Adrenal gland (tissue), 12 donors: Measurements from ENCODE around the gene PLP2. TPM values are rescaled to one million over a fixed set of nuclear protein-coding genes. Genes with fewer than 3 reads are reported as not detected.
A peak's percentile ranks its signal among the peaks of the same experiment; 100 is the strongest.

ENCODE experiments used
- DNase-seq, 7 donors: peaks; one replicate each; pipeline ENCODE4 v3.0.0-alpha.2; 2019 to 2020
- H3K27ac ChIP-seq, 5 donors: fragments of 200-600 bp; sonication (generic) in 4 of 5; 1 replicate in 3 of 5; 2 replicates in 2 of 5; pipeline versions ENCODE4 v1.5.1 to v1.8.0; 2016 to 2020; ENCODE audit warnings: mild to moderate bottlenecking in 1 of 5
- H3K27me3 ChIP-seq: fragments of 200-600 bp; 2 replicates; pipeline ENCODE4 v1.8.0; 2021
- H3K36me3 ChIP-seq, 2 donors: fragments of 200-600 bp; replicated peaks in 1 of 2; 1 replicate in 1 of 2; 2 replicates in 1 of 2; pipeline versions ENCODE4 v1.5.1 to v1.8.0; 2018 to 2022
- H3K4me1 ChIP-seq, 2 donors: fragments of 200-600 bp; replicated peaks in 1 of 2; 1 replicate in 1 of 2; 2 replicates in 1 of 2; pipeline versions ENCODE4 v1.5.1 to v1.8.0; 2018 to 2021
- H3K4me3 ChIP-seq, 4 donors: fragments of 200-600 bp; sonication (generic) in 3 of 4; one replicate each; pipeline ENCODE4 v1.5.1; 2016 to 2018
- H3K9me3 ChIP-seq, 3 donors: fragments of 200-600 bp; sonication (generic) in 1 of 3; replicated peaks in 1 of 3; 1 replicate in 2 of 3; 2 replicates in 1 of 3; pipeline versions ENCODE4 v1.5.1 to v1.8.0; 2016 to 2021
- CTCF ChIP-seq, 6 experiments: fragments of 450-650 bp in 4 of 6; fragments of 200-600 bp in 2 of 6; sonication (generic) in 1 of 6; IDR thresholded peaks; 1 replicate in 5 of 6; 2 replicates in 1 of 6; pipeline versions ENCODE4 v1.5.1 to v1.8.0; 2016 to 2021; ENCODE audit warnings: antibody characterized with exemption in 6 of 6, mild to moderate bottlenecking in 2 of 6, moderate library complexity in 1 of 6
- POLR2A ChIP-seq, 2 donors: fragments of 450-650 bp; IDR thresholded peaks; one replicate each; pipeline ENCODE4 v1.6.1; 2017; ENCODE audit warnings: antibody characterized with exemption in 2 of 2, mild to moderate bottlenecking in 2 of 2, moderate library complexity in 1 of 2
- WGBS, 4 donors: extraction: QIAGEN DNeasy Blood & Tissue Kit in 2 of 4; methylation state at CpG; one replicate each; pipeline versions ENCODE4 v1.1.5 to v1.1.7; 2013 to 2017; 5-methylcytosine and 5-hydroxymethylcytosine counted together
- intact Hi-C, 2 donors: fragments of 100-400 bp; cut with DNase I; formaldehyde crosslinking; loops; one replicate each; pipeline versions ENCODE4 v1.14.1 to v1.15.0; 2022 to 2023
- polyA plus RNA-seq, 3 donors: library from polyadenylated mRNA; stranded (reverse); fragments of 200-250 nt in 2 of 3; fragments of 350-450 nt in 1 of 3; fragmentation: Illumina TruSeq in 1 of 3; extraction: RNeasy Lipid Tissue Mini Kit (QIAGEN cat#74804) in 1 of 3; gene quantifications; one replicate each; pipeline ENCODE4 v1.2.3, GENCODE V29; 2013 to 2014
- total RNA-seq, 9 donors: library from RNA; depleted of rRNA in 4 of 9; stranded (reverse); fragments of >200 nt in 4 of 9; fragments of 120-200 nt in 1 of 9; fragmentation: NEBNext Ultra II Directional in 1 of 9; extraction: Animal tissue kit (Norgen Biotek cat#: 25700) in 1 of 9; gene quantifications; one replicate each; pipeline versions ENCODE4 v1.1.0 to v1.2.4, GENCODE V29; 2013 to 2023
- donor health status: healthy with polysubstance abuse.
- donor health status: Bipolar disorder and iron deficiency.
- donor health status: DM: yes; HTN: yes; CAD: no.
- donor health status: DM: no; HTN: no; CAD: no.
- donor health status: DM: no; HTN: no; CAD: no.
- donor health status: DM: yes; HTN: yes; CAD: no.

PLP2 gene
- total and polyA plus RNA-seq, 12 donors = 52.1 to 724 (median 177) TPM

DNA sequence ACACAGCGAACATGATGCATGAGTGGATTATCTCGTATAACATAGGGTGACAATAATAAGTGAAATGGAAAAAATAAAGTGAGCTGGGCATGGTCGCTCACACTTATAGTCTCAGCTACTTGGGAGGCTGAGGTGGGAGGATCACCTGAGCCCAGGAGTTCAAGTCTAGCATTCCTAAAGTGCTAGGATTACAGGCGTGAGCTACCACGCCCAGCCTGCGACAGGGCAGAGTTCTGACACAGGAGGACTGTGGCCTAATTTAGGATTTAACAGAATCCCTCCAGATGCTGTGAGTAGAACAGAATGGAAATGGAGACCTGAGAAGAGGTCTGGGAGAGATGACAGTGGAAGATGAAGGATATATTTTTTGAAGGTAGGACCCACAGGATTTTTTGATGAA lies 17.9 kb downstream of the PLP2 start:
- peak overlapping the region in 2 of 5 donors; percentile 76 to 89 for H3K27ac ChIP-seq

DNA sequence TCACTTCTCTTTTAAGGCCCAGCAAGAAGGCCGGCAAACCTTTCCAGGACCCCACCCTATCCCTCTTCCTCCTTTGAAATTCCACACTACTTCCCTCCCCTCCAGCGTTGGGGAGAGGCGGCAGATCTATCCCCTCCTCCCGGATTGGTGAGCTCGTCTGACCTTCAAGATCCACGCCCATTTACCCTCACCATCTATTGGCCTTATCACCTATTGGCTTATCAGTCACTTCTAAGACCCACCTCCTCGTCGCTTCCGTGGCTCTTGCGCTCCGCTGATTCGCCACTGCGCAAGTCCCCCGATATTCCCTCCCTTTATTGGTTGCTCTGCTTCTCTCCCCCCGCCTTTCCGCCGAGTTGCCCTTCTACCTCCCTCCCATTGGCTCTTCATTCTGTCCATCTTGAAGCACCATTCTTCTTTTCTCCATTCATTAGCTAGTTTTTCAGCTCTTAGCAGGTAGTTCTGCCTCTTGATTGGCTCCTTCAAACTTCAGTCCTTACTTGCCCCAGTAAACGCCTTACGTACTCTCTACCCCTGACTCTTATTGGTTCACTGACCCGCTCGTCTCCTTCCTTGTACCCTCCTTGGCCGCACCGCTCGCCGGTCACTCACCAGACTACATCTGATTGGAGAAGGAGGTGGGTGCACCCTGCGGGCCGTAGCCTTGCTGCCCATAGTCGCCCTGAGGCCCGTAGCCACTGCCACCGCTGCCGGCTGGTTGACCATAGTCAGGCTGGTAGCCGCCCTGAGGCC lies 19.3 kb downstream of the PLP2 start:
- H3K27ac ChIP-seq = peak overlapping the region; percentile 75 to 91 (median 83)

More for the DNA sequence above, 17.9 kb downstream of the PLP2 start:
- no peak for TF ChIP-seq POLR2A (IDR thresholded peaks at IDR 0.05)
- no peak for TF ChIP-seq CTCF (IDR thresholded peaks at IDR 0.05)
- Histone ChIP-seq H3K36me3 (no peaks in the 10 kb centered on the region), H3K4me3 (no peak overlapping the region), H3K4me1 (no peaks in the 10 kb centered on the region), H3K9me3 (no peaks in the 10 kb centered on the region), H3K27me3 (no peaks in the 10 kb centered on the region)
- no peak for DNase-seq
- intact Hi-C loops = loop anchor here in 1 of 2 donors (5.0 kb wide), 1 partner anchor 32 kb away; no protein-coding TSS in a partner anchor
- 51 to 87% (median 74%) methylated on average over 3 to 6 of the region's 6 CpGs for WGBS, 4 donors

DNA sequence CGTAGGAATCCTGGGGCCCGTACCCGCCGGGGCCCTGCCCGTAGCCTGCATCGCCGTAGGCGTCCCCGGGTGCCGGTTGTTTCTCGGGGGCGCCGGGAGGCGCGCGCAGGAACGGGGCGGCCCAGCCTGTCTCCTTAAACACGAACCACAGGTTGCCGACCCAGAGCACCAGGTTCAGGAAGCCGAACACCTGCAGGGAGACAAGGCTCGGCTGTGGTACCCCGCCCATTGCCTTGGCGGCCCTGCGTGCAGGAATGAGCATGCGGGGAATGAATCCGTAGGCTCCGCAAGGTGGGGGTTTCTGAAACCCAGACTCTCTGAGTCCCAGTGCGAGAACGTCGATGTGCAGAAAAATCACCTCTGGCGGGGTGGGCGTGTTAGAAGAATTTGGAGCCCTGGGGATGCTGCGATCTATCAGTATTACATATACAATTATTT lies 19.9 kb downstream of the PLP2 start:
- no peak for TF ChIP-seq CTCF (IDR thresholded peaks at IDR 0.05)
- no peak for TF ChIP-seq POLR2A (IDR thresholded peaks at IDR 0.05)
- peak overlapping the region; percentile 75 to 91 (median 83) for H3K27ac ChIP-seq
- H3K4me3 ChIP-seq = peak overlapping the region; percentile 32 to 71 (median 60)
- H3K4me1 ChIP-seq = no peaks in the 10 kb centered on the region
- H3K36me3 ChIP-seq = no peaks in the 10 kb centered on the region
- no peaks in the 10 kb centered on the region for H3K9me3 ChIP-seq
- intact Hi-C loops = loop anchor here in 1 of 2 donors (5.0 kb wide), 1 partner anchor 34 kb away; no protein-coding TSS in a partner anchor
- no peak for DNase-seq
- H3K27me3 ChIP-seq = no peaks in the 10 kb centered on the region
- WGBS, 4 donors = 1 to 73% (median 20%) methylated on average over 9 to 34 of the region's 34 CpGs

More for the DNA sequence above, 19.3 kb downstream of the PLP2 start:
- TF ChIP-seq CTCF (IDR thresholded peaks at IDR 0.05) = no peak
- TF ChIP-seq POLR2A (IDR thresholded peaks at IDR 0.05) = peak; percentile 70 to 92
- 0 to 47% (median 21%) methylated on average over 27 to 32 of the region's 32 CpGs for WGBS, 4 donors
- DNase-seq = peak; percentile 91 to 98 (median 94)
- no peaks in the 10 kb centered on the region for H3K36me3 ChIP-seq
- no peaks in the 10 kb centered on the region for H3K4me1 ChIP-seq
- intact Hi-C loops = loop anchor here in 1 of 2 donors (5.0 kb wide), 1 partner anchor 34 kb away; no protein-coding TSS in a partner anchor
- H3K27me3 ChIP-seq = no peaks in the 10 kb centered on the region
- H3K4me3 ChIP-seq = peak overlapping the region; percentile 32 to 71 (median 60)
- no peaks in the 10 kb centered on the region for H3K9me3 ChIP-seq

DNA sequence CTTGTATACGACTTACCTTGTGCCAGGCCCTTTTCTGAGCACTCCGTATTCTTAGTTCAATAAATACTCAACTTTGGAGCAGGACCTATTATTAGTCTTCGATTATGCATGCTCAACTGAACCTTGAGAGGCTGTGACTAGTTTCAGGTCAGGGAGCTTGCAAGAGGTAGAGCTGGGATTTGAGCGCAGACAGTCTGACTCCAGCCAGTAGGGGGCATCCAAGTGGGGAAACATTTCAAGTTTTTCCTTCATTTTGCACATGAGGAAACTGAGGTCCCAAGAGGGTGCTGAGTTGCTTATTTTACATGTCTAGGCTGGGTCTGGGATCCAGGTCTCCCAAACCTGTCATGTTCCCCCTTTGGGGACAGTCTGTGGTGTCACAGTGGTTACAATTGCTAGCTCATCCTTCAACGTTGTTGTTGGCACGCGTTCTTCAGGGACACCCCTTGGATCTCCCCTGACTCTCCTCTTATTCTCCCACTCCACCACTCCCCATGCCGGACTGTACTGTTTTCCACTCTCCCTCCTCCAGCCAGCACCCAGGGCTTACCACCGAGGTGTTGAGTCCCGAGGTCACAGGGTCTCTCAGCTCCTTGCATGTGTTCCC lies 21.1 kb downstream of the PLP2 start:
- Histone ChIP-seq H3K27me3 (no peaks in the 10 kb centered on the region), H3K4me3 (no peak overlapping the region), H3K9me3 (no peaks in the 10 kb centered on the region), H3K27ac (no peak overlapping the region), H3K36me3 (no peaks in the 10 kb centered on the region), H3K4me1 (no peaks in the 10 kb centered on the region)
- intact Hi-C loops = loop anchor here in 1 of 2 donors (5.0 kb wide), 1 partner anchor 36 kb away; no protein-coding TSS in a partner anchor
- DNase-seq = peak in 1 of 7 donors; percentile 42
- WGBS, 4 donors = 44 to 62% (median 50%) methylated on average over 10 of the region's 10 CpGs
- peak; percentile 29 to 54 (median 38) for TF ChIP-seq CTCF (IDR thresholded peaks at IDR 0.05)
- no peak for TF ChIP-seq POLR2A (IDR thresholded peaks at IDR 0.05)
